ENCODE data around the gene SLC2A1.
"Not testable (repeated sequence)": the region's sequence is repeated elsewhere in the genome, so short reads cannot be mapped to it uniquely, and the experiment has no call there.

SLC2A1 gene

GRCh38 chr1:42921769-42922168 is 36.9 kb downstream of the SLC2A1 start:
- no peaks in the 10 kb centered on the region for H3K27me3 ChIP-seq (ENCODE audit: insufficient read depth, poor library complexity, severe bottlenecking)
- no peak overlapping the region for H3K27ac ChIP-seq (ENCODE audit: poor library complexity, severe bottlenecking)
- H3K9me3 ChIP-seq (ENCODE audit: severe bottlenecking) = no peaks in the 10 kb centered on the region
- ATAC-seq (ENCODE audit: low read depth) (no peak), DNase-seq (ENCODE audit: low spot score) (no peak)
- H3K4me1 ChIP-seq (ENCODE audit: insufficient read depth, poor library complexity, severe bottlenecking) = peaks cover 8% of the 10 kb centered on the region
- no peak overlapping the region for H3K4me3 ChIP-seq (ENCODE audit: severe bottlenecking)
- H3K36me3 ChIP-seq (ENCODE audit: low read depth) = peaks cover 17% of the 10 kb centered on the region
- no peak for TF ChIP-seq CTCF (IDR thresholded peaks at IDR 0.05; ENCODE audit: poor library complexity, severe bottlenecking)

- not testable (repeated sequence) for H3K4me1 ChIP-seq (ENCODE audit: insufficient read depth, poor library complexity, severe bottlenecking); H3K36me3 ChIP-seq (ENCODE audit: low read depth); H3K27me3 ChIP-seq (ENCODE audit: insufficient read depth, poor library complexity, severe bottlenecking); H3K9me3 ChIP-seq (ENCODE audit: severe bottlenecking); DNase-seq (ENCODE audit: low spot score); H3K27ac ChIP-seq (ENCODE audit: poor library complexity, severe bottlenecking); H3K4me3 ChIP-seq (ENCODE audit: severe bottlenecking); ATAC-seq (ENCODE audit: low read depth)
Measured at GRCh38 chr1:42919651-42920050, 39.0 kb downstream of the SLC2A1 start.

- DNase-seq (ENCODE audit: low spot score) (no peak), ATAC-seq (ENCODE audit: low read depth) (no peak)
- TF ChIP-seq CTCF (IDR thresholded peaks at IDR 0.05; ENCODE audit: poor library complexity, severe bottlenecking) = no peak
- Histone ChIP-seq H3K9me3 (ENCODE audit: severe bottlenecking) (no peaks in the 10 kb centered on the region), H3K27ac (ENCODE audit: poor library complexity, severe bottlenecking) (no peak overlapping the region), H3K36me3 (ENCODE audit: low read depth) (no peaks in the 10 kb centered on the region), H3K4me3 (ENCODE audit: severe bottlenecking) (no peak overlapping the region), H3K4me1 (ENCODE audit: insufficient read depth, poor library complexity, severe bottlenecking) (no peaks in the 10 kb centered on the region), H3K27me3 (ENCODE audit: insufficient read depth, poor library complexity, severe bottlenecking) (no peaks in the 10 kb centered on the region)
Measured at GRCh38 chr1:42917241-42917495, 41.5 kb downstream of the SLC2A1 start.

- H3K4me1 ChIP-seq (ENCODE audit: insufficient read depth, poor library complexity, severe bottlenecking) = no peaks in the 10 kb centered on the region
- DNase-seq (ENCODE audit: low spot score) = no peak
- no peak for TF ChIP-seq CTCF (IDR thresholded peaks at IDR 0.05; ENCODE audit: poor library complexity, severe bottlenecking)
- no peaks in the 10 kb centered on the region for H3K36me3 ChIP-seq (ENCODE audit: low read depth)
- no peak overlapping the region for H3K27ac ChIP-seq (ENCODE audit: poor library complexity, severe bottlenecking)
- no peak overlapping the region for H3K4me3 ChIP-seq (ENCODE audit: severe bottlenecking)
- ATAC-seq (ENCODE audit: low read depth) = no peak
- no peaks in the 10 kb centered on the region for H3K27me3 ChIP-seq (ENCODE audit: insufficient read depth, poor library complexity, severe bottlenecking)
- H3K9me3 ChIP-seq (ENCODE audit: severe bottlenecking) = no peaks in the 10 kb centered on the region
Measured at GRCh38 chr1:42915456-42915855, 43.2 kb downstream of the SLC2A1 start.

- Histone ChIP-seq H3K36me3 (ENCODE audit: low read depth) (no peaks in the 10 kb centered on the region), H3K4me3 (ENCODE audit: severe bottlenecking) (no peak overlapping the region), H3K4me1 (ENCODE audit: insufficient read depth, poor library complexity, severe bottlenecking) (no peaks in the 10 kb centered on the region), H3K27me3 (ENCODE audit: insufficient read depth, poor library complexity, severe bottlenecking) (no peaks in the 10 kb centered on the region), H3K9me3 (ENCODE audit: severe bottlenecking) (no peaks in the 10 kb centered on the region), H3K27ac (ENCODE audit: poor library complexity, severe bottlenecking) (no peak overlapping the region)
- no peak for DNase-seq (ENCODE audit: low spot score)
- no peak for ATAC-seq (ENCODE audit: low read depth)
- TF ChIP-seq CTCF (IDR thresholded peaks at IDR 0.05; ENCODE audit: poor library complexity, severe bottlenecking) = no peak
Measured at GRCh38 chr1:42914092-42914627, 44.5 kb downstream of the SLC2A1 start.

All from RWPE2 (cell line).